ENCODE results near the gene DSC3. TPM values are rescaled to one million over a fixed set of nuclear protein-coding genes. Genes with fewer than 3 reads are reported as not detected.

DSC3 gene
- total and polyA plus RNA-seq, 9 of the 15 experiments (the other 6 are each of a cell fraction or from before 2014, with no cell fraction given) = 0.01 to 0.40 (median 0.07) TPM

GRCh38 chr18:31058897-31059296 is 16.4 kb upstream of the DSC3 start:
- 7% methylated on average over 3 of the region's 3 CpGs for WGBS (ENCODE audit: insufficient coverage, low coverage, missing lambda C conversion rate)
- Histone ChIP-seq H3K9ac (ENCODE audit: insufficient read depth in 1 of 2, low read depth in 2 of 2, low read length in 2 of 2) (no peak overlapping the region), H3K4me2 (ENCODE audit: insufficient read depth, low read length) (no peak overlapping the region), H3K9me3 (replicated peaks; ENCODE audit: control insufficient read depth, insufficient read depth, low read depth, low read length) (no peaks in the 10 kb centered on the region), H4K20me1 (replicated peaks; ENCODE audit: control insufficient read depth, insufficient read depth, low read length) (no peaks in the 10 kb centered on the region), H3K9me1 (ENCODE audit: control insufficient read depth, insufficient read depth, low read length) (no peaks in the 10 kb centered on the region), H2AFZ (ENCODE audit: low read depth, low read length) (no peak overlapping the region), H3K4me1 (replicated peaks in 1 of 2; ENCODE audit: control insufficient read depth in 2 of 2, insufficient read depth in 2 of 2, low read length in 2 of 2) (no peaks in the 10 kb centered on the region), H3K79me2 (ENCODE audit: control insufficient read depth, insufficient read depth, low read length) (no peaks in the 10 kb centered on the region), H3K4me3 (no peak overlapping the region), H3K27ac (ENCODE audit: extremely low read depth, low read depth, low read length) (no peak overlapping the region), H3K36me3 (ENCODE audit: control insufficient read depth, insufficient read depth, low read length) (no peaks in the 10 kb centered on the region), H3K27me3 (ENCODE audit: control insufficient read depth in 2 of 2, insufficient read depth in 2 of 2, low read length in 2 of 2) (no peaks in the 10 kb centered on the region)
- DNase-seq (ENCODE audit: extremely low read depth in 1 of 4, low spot score in 3 of 4) = no peak
- ATAC-seq = peak; percentile 54
- CTCF ChIA-PET (ENCODE audit: low intra/inter-chr PET ratio) = no interaction called here
- POLR2A ChIA-PET = interaction anchor here (0.7 to 1.6 kb wide), 2 partner anchors 11 to 452 kb away, joined by 3 read pairs; no protein-coding TSS in a partner anchor
- FAIRE-seq = no peak
- intact Hi-C loops (cut with micrococcal nuclease) = no loop called here
- in situ Hi-C loops (cut with MboI) = no loop called here
- no TSS peak for BruUV-seq (replicated peaks)
- no peak for TF ChIP-seq ZBTB17 (CRISPR knock-in tag; IDR thresholded peaks at IDR 0.05)
- TF ChIP-seq FOXM1 (IDR thresholded peaks at IDR 0.05; ENCODE audit: low read depth) = no peak
- TF ChIP-seq FOXM1 (CRISPR knock-in tag; IDR thresholded peaks at IDR 0.05; ENCODE audit: low read depth) = no peak
- TF ChIP-seq HNRNPK (IDR thresholded peaks at IDR 0.05; ENCODE audit: low read depth, low read length, poor library complexity, severe bottlenecking) = no peak
- TF ChIP-seq ELF2 (CRISPR knock-in tag; IDR thresholded peaks at IDR 0.05) = no peak
- TF ChIP-seq ARID1B (IDR thresholded peaks at IDR 0.05) = no peak

- ChIA-PET CTCF (ENCODE audit: low intra/inter-chr PET ratio) (no interaction called here), POLR2A (interaction anchor here (0.6 to 0.8 kb wide), 3 partner anchors 43 to 568 kb away, joined by 3 read pairs; no protein-coding TSS in a partner anchor)
- H3K79me2 ChIP-seq (ENCODE audit: control insufficient read depth, insufficient read depth, low read length) = no peaks in the 10 kb centered on the region
- DNase-seq (ENCODE audit: extremely low read depth in 1 of 4, low spot score in 3 of 4) (no peak), ATAC-seq (peak; percentile 55; the same call in 2 of the 3 replicates), FAIRE-seq (no peak)
- intact Hi-C loops (cut with micrococcal nuclease) = no loop called here
- no peak overlapping the region for H3K4me3 ChIP-seq
- WGBS (ENCODE audit: insufficient coverage, low coverage, missing lambda C conversion rate) = 2% methylated on average over 4 of the region's 4 CpGs
- no peak overlapping the region for H3K9ac ChIP-seq (ENCODE audit: insufficient read depth in 1 of 2, low read depth in 2 of 2, low read length in 2 of 2)
- no peaks in the 10 kb centered on the region for H4K20me1 ChIP-seq (replicated peaks; ENCODE audit: control insufficient read depth, insufficient read depth, low read length)
- in situ Hi-C loops (cut with MboI) = no loop called here
- no TSS peak for BruUV-seq (replicated peaks)
- no peaks in the 10 kb centered on the region for H3K4me1 ChIP-seq (replicated peaks in 1 of 2; ENCODE audit: control insufficient read depth in 2 of 2, insufficient read depth in 2 of 2, low read length in 2 of 2)
- H3K9me1 ChIP-seq (ENCODE audit: control insufficient read depth, insufficient read depth, low read length) = no peaks in the 10 kb centered on the region
- no peaks in the 10 kb centered on the region for H3K9me3 ChIP-seq (replicated peaks; ENCODE audit: control insufficient read depth, insufficient read depth, low read depth, low read length)
- H3K36me3 ChIP-seq (ENCODE audit: control insufficient read depth, insufficient read depth, low read length) = no peaks in the 10 kb centered on the region
- no peaks in the 10 kb centered on the region for H3K27me3 ChIP-seq (ENCODE audit: control insufficient read depth in 2 of 2, insufficient read depth in 2 of 2, low read length in 2 of 2)
- no peak overlapping the region for H3K27ac ChIP-seq (ENCODE audit: extremely low read depth, low read depth, low read length)
- H2AFZ ChIP-seq (ENCODE audit: low read depth, low read length) = no peak overlapping the region
- H3K4me2 ChIP-seq (ENCODE audit: insufficient read depth, low read length) = no peak overlapping the region
- TF ChIP-seq KDM4B (IDR thresholded peaks at IDR 0.05; ENCODE audit: borderline replicate concordance in 2 of 2, low read depth in 1 of 2) = no peak
- TF ChIP-seq SMAD1 (IDR thresholded peaks at IDR 0.05; ENCODE audit: low read depth, low read length, partially characterized antibody) = no peak
- TF ChIP-seq CC2D1A (IDR thresholded peaks at IDR 0.05) = no peak
- no peak for TF ChIP-seq FOXP1 (CRISPR knock-in tag; IDR thresholded peaks at IDR 0.05)
- no peak for TF ChIP-seq FIP1L1 (IDR thresholded peaks at IDR 0.05; ENCODE audit: low read depth, low read length, poor library complexity, severe bottlenecking)
- TF ChIP-seq CCNT2 (IDR thresholded peaks at IDR 0.05; ENCODE audit: borderline replicate concordance, extremely low read depth, insufficient read length, low read depth, low read length) = no peak
- no peak for TF ChIP-seq IRF2 (CRISPR knock-in tag; IDR thresholded peaks at IDR 0.05)
- no peak for TF ChIP-seq FOXK2 (conservative IDR thresholded peaks at IDR 0.05 in 1 of 2, IDR thresholded peaks at IDR 0.05 in 1 of 2; ENCODE audit: low read depth in 2 of 2)
- TF ChIP-seq NCOA1 (IDR thresholded peaks at IDR 0.05; ENCODE audit: low read depth) = no peak
- TF ChIP-seq TBL1XR1 (IDR thresholded peaks at IDR 0.05; ENCODE audit: low read length in 2 of 2) = no peak
- TF ChIP-seq STAT5B (CRISPR knock-in tag; IDR thresholded peaks at IDR 0.05) = no peak
- TF ChIP-seq MXI1 (IDR thresholded peaks at IDR 0.05; ENCODE audit: low read depth, low read length) = no peak
Observed at GRCh38 chr18:31057917-31058316, 15.4 kb upstream of the DSC3 start.
